CD4-positive, alpha-beta T cell (primary cell): Measurements from ENCODE around the gene RIN3. TPM values are rescaled to one million over a fixed set of nuclear protein-coding genes. Genes with fewer than 3 reads are reported as not detected.

ENCODE experiments used
- ATAC-seq: fragments of 200-7000 bp; cut with Tn5 transposase; one replicate; pipeline ENCODE4 v1.10.0; 2022; ENCODE audit warnings: mild to moderate bottlenecking; ENCODE audit not compliant: poor library complexity
- CTCF ChIA-PET: fragments of 350-600 bp; sonication (Branson Sonifier 250); formaldehyde crosslinking; loops from one replicate; lab custom pipeline; 2021; ENCODE audit warnings: antibody characterized with exemption, inconsistent platforms; lab: Charles Lee
- POLR2A ChIA-PET: fragments of 350-600 bp; sonication (Branson Sonifier 250); formaldehyde crosslinking; loops from one replicate; lab custom pipeline; 2021; ENCODE audit warnings: antibody characterized with exemption, inconsistent platforms; lab: Charles Lee
- DNase-seq, 14 experiments: peaks; one replicate each; pipeline ENCODE4 v3.0.0-alpha.2; 2013 to 2020; ENCODE audit warnings: mixed read lengths in 2 of 14
- H3K27ac ChIP-seq, 2 donors: one replicate each; pipeline versions ENCODE4 v1.5.1 to v1.7.0; 2013; ENCODE audit warnings: low read length in 2 of 2, low read depth in 1 of 2, mild to moderate bottlenecking in 1 of 2
- H3K27me3 ChIP-seq, 2 experiments: 1 replicate in 1 of 2; 2 replicates in 1 of 2; pipeline versions ENCODE4 v1.6.1 to v1.7.0; 2013; ENCODE audit warnings: low read length in 2 of 2, control low read depth in 1 of 2, mild to moderate bottlenecking in 1 of 2, moderate library complexity in 1 of 2; ENCODE audit not compliant: insufficient read depth in 2 of 2, control insufficient read depth in 1 of 2
- H3K36me3 ChIP-seq: one replicate; pipeline ENCODE4 v1.6.1; 2013; ENCODE audit warnings: low read length, control low read depth; ENCODE audit not compliant: insufficient read depth
- H3K4me1 ChIP-seq: one replicate; pipeline ENCODE4 v1.6.1; 2013; ENCODE audit warnings: low read length, control low read depth; ENCODE audit not compliant: insufficient read depth
- H3K4me3 ChIP-seq: one replicate; pipeline ENCODE4 v1.5.1; 2013; ENCODE audit warnings: mild to moderate bottlenecking, low read length, moderate library complexity
- H3K9me3 ChIP-seq, 2 experiments: 1 replicate in 1 of 2; 2 replicates in 1 of 2; pipeline versions ENCODE4 v1.6.1 to v1.7.0; 2013; ENCODE audit warnings: low read length in 2 of 2, mild to moderate bottlenecking in 2 of 2, control low read depth in 1 of 2, moderate library complexity in 1 of 2; ENCODE audit not compliant: control insufficient read depth in 1 of 2, insufficient read depth in 1 of 2
- H3K27ac Mint-ChIP-seq: one replicate; pipeline ENCODE4 v1.8.0; 2020; ENCODE audit warnings: mixed read lengths
- H3K27me3 Mint-ChIP-seq: one replicate; pipeline ENCODE4 v1.8.0; 2021; ENCODE audit warnings: mixed read lengths
- H3K36me3 Mint-ChIP-seq: one replicate; pipeline ENCODE4 v1.8.0; 2021; ENCODE audit warnings: low read depth, mixed read lengths
- H3K4me1 Mint-ChIP-seq: one replicate; pipeline ENCODE4 v1.8.0; 2021; ENCODE audit warnings: low read depth, mixed read lengths
- H3K4me3 Mint-ChIP-seq: one replicate; pipeline ENCODE4 v1.8.0; 2020; ENCODE audit warnings: mild to moderate bottlenecking, mixed read lengths
- H3K9me3 Mint-ChIP-seq: one replicate; pipeline ENCODE4 v1.8.0; 2020; ENCODE audit warnings: mixed read lengths
- intact Hi-C, 2 experiments: fragments of 100-400 bp; cut with DNase I in 1 of 2; cut with micrococcal nuclease in 1 of 2; formaldehyde crosslinking; loops; one replicate each; pipeline versions ENCODE4 v1.15.1 to v1.9.0; 2023 to 2025; cut with DNase I, micrococcal nuclease
- total RNA-seq, 174 experiments: library from RNA in 2 of 174; stranded (reverse) in 2 of 174; gene quantifications; one replicate each; pipeline ENCODE4 v1.2.3 and lab custom pipeline; 2021 to 2026
- TF ChIP-seq, protein P1 (sequence below): fragments of 200-600 bp; IDR thresholded peaks from one replicate; pipeline ENCODE4 v1.8.0; 2022; ENCODE audit warnings: antibody characterized with exemption, mild to moderate bottlenecking

RIN3 gene
- total RNA-seq, 2 experiments from 2014 or later, result 67.9 to 72.2 TPM

DNA sequence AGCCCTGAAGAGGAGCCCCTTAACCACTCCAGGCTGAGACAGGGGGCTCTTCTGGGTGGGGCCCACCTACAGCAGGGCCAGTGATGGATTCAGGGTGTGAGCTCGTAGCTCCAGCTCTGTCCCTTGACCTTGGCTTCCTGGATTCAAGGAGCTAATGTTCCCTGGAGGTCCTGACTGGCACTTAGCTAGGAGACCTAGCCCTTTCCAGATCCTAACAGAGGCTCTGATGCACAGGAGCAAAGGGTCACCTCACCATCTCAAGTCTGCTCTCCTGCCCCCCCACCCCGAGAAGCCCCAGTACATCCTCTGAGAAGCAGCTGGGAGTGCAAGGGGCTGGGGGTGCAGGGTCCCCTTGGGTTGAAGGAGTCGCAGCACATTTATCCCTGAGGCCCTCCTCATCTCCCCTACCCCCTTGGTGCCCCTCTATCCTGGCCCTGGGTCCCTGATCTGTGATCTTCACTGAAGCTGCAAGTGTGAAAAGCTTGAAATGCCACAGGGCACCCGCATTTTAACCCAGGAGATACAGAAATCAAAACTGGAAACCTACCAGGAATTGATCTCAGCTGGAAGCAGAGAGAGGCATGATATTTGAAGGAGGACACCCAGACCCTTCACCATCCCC lies 2.9 kb downstream of the RIN3 start:
- Histone ChIP-seq H3K9me3 (no peaks in the 10 kb centered on the region), H3K4me1 (peaks cover 64% of the 10 kb centered on the region), H3K27me3 (no peaks in the 10 kb centered on the region), H3K4me3 (no peak overlapping the region), H3K36me3 (no peaks in the 10 kb centered on the region), H3K27ac (no peak overlapping the region)
- TF ChIP-seq, protein P1, sequence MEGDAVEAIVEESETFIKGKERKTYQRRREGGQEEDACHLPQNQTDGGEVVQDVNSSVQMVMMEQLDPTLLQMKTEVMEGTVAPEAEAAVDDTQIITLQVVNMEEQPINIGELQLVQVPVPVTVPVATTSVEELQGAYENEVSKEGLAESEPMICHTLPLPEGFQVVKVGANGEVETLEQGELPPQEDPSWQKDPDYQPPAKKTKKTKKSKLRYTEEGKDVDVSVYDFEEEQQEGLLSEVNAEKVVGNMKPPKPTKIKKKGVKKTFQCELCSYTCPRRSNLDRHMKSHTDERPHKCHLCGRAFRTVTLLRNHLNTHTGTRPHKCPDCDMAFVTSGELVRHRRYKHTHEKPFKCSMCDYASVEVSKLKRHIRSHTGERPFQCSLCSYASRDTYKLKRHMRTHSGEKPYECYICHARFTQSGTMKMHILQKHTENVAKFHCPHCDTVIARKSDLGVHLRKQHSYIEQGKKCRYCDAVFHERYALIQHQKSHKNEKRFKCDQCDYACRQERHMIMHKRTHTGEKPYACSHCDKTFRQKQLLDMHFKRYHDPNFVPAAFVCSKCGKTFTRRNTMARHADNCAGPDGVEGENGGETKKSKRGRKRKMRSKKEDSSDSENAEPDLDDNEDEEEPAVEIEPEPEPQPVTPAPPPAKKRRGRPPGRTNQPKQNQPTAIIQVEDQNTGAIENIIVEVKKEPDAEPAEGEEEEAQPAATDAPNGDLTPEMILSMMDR, result no peak
- peaks cover 60% of the 10 kb centered on the region for H3K4me1 Mint-ChIP-seq
- H3K4me3 Mint-ChIP-seq, result peak overlapping the region; percentile 79
- peak overlapping the region; percentile 61 for H3K27ac Mint-ChIP-seq
- DNase-seq (no peak), ATAC-seq (no peak)
- H3K27me3 Mint-ChIP-seq, result no peaks in the 10 kb centered on the region
- intact Hi-C loops, result loop anchor here in 1 of 2 experiments (5.0 to 10.0 kb wide), 2 partner anchors 86 to 168 kb away; no protein-coding TSS in a partner anchor
- no peaks in the 10 kb centered on the region for H3K36me3 Mint-ChIP-seq
- H3K9me3 Mint-ChIP-seq, result no peaks in the 10 kb centered on the region
- ChIA-PET POLR2A (interaction anchor here (0.6 to 2.1 kb wide), 2 partner anchors 13 to 498 kb away, joined by 3 to 5 read pairs; no protein-coding TSS in a partner anchor), CTCF (no interaction called here)

DNA sequence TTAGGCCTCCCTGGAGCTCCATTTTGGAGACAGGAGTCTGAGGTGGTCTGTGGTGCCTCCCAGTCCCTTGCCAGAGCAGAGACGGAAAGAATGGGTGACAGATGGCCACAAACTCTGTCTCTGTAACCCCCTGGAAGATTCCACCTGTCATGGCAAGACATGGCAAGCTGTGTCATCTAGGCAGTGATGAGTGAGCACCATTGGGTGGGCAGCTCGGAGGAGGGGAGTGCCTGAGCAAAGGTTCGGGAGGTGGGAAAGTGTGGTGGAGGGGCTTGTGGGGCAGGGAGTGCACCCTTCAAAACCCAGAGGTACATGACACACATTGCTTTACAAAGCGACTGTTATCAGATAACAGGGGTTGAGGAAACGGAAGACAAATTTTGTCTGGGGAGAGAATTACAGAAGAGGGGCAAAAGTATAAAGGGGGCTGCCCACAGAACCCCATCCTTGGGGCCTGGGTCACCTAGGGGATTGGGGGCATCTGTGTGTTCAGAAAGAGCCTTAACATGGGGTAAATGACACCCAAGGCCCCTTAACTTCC lies 3.5 kb downstream of the RIN3 start:
- POLR2A ChIA-PET, result interaction anchor here (2.1 kb wide), 1 partner anchor 12 kb away, joined by 5 read pairs; no protein-coding TSS in a partner anchor
- H3K36me3 ChIP-seq, result no peaks in the 10 kb centered on the region
- no peaks in the 10 kb centered on the region for H3K36me3 Mint-ChIP-seq
- peak overlapping the region; percentile 61 for H3K27ac Mint-ChIP-seq
- no peaks in the 10 kb centered on the region for H3K27me3 Mint-ChIP-seq
- peak overlapping the region; percentile 79 for H3K4me3 Mint-ChIP-seq
- peaks cover 66% of the 10 kb centered on the region for H3K4me1 Mint-ChIP-seq
- no peaks in the 10 kb centered on the region for H3K9me3 Mint-ChIP-seq
- intact Hi-C loops, result loop anchor here in 1 of 2 experiments (5.0 to 10.0 kb wide), 2 partner anchors 85 to 168 kb away; no protein-coding TSS in a partner anchor
- H3K27ac ChIP-seq, result no peak overlapping the region
- TF ChIP-seq, protein P1, result no peak
- H3K4me3 ChIP-seq, result no peak overlapping the region
- H3K4me1 ChIP-seq, result peaks cover 64% of the 10 kb centered on the region
- no peak for ATAC-seq
- CTCF ChIA-PET, result no interaction called here
- no peaks in the 10 kb centered on the region for H3K9me3 ChIP-seq
- DNase-seq, result no peak
- no peaks in the 10 kb centered on the region for H3K27me3 ChIP-seq

DNA sequence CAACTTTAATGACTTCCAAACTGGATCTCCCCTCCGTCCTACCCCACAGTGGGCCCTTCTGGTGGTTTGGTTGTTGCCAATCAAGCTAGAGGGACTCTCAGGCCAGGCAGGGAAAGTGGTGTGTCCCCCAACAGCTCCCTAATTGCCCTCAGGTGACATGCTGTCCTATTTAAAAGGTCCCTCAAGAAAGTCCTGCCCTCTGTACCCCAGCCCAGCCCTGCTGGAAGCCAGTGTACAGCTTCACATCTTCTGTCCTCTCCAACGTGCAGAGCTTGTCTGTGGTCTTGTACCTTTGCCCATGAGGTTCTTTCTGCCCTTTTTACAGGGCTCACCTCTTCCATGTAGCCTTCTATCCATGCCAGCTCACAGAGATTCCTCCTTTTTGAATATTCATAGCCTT lies 4.2 kb downstream of the RIN3 start:
- H3K4me1 Mint-ChIP-seq, result peaks cover 66% of the 10 kb centered on the region
- H3K4me3 Mint-ChIP-seq, result no peak overlapping the region
- no peaks in the 10 kb centered on the region for H3K27me3 ChIP-seq
- CTCF ChIA-PET, result no interaction called here
- H3K27me3 Mint-ChIP-seq, result no peaks in the 10 kb centered on the region
- H3K36me3 Mint-ChIP-seq, result no peaks in the 10 kb centered on the region
- H3K27ac Mint-ChIP-seq, result peak overlapping the region; percentile 25
- no peaks in the 10 kb centered on the region for H3K36me3 ChIP-seq
- no peak for DNase-seq
- POLR2A ChIA-PET, result no interaction called here
- TF ChIP-seq, protein P1, result no peak
- H3K9me3 Mint-ChIP-seq, result no peaks in the 10 kb centered on the region
- peaks cover 59% of the 10 kb centered on the region for H3K4me1 ChIP-seq
- no peak overlapping the region for H3K4me3 ChIP-seq
- H3K9me3 ChIP-seq, result no peaks in the 10 kb centered on the region
- no peak overlapping the region for H3K27ac ChIP-seq
- intact Hi-C loops, result loop anchor here in 1 of 2 experiments (5.0 to 10.0 kb wide), 2 partner anchors 85 to 167 kb away; no protein-coding TSS in a partner anchor
- no peak for ATAC-seq
